Astrocyte (in vitro differentiated cells and primary cell): ENCODE data around the gene JAZF1. TPM values are rescaled to one million over a fixed set of nuclear protein-coding genes. Genes with fewer than 3 reads are reported as not detected.

Experiments
- DNase-seq: peaks from one replicate; pipeline ENCODE4 v3.0.0-alpha.2; 2010; ENCODE audit warnings: low read depth
- FAIRE-seq: peaks from 2 replicates; lab custom pipeline; 2011; peaks lifted over from hg19 to GRCh38; lab: Jason Lieb, UNC
- H2AFZ ChIP-seq: 2 replicates; pipeline ENCODE4 v1.6.0; 2012; ENCODE audit warnings: low read depth, low read length, inconsistent platforms
- H3K27ac ChIP-seq: 2 replicates; pipeline ENCODE4 v1.5.1; 2011; ENCODE audit warnings: low read depth, low read length, inconsistent platforms
- H3K27me3 ChIP-seq: 2 replicates; pipeline ENCODE4 v1.6.0; 2011; ENCODE audit warnings: low read length, inconsistent platforms; ENCODE audit not compliant: insufficient read depth
- H3K36me3 ChIP-seq: 2 replicates; pipeline ENCODE4 v1.5.1; 2011; ENCODE audit warnings: low read length, inconsistent platforms; ENCODE audit not compliant: insufficient read depth
- H3K4me1 ChIP-seq: 2 replicates; pipeline ENCODE4 v1.5.1; 2011; ENCODE audit warnings: low read length, inconsistent platforms; ENCODE audit not compliant: insufficient read depth
- H3K4me2 ChIP-seq: 2 replicates; pipeline ENCODE4 v1.6.0; 2012; ENCODE audit warnings: low read length, inconsistent platforms
- H3K4me3 ChIP-seq: 2 replicates; pipeline ENCODE4 v1.5.1; 2011; ENCODE audit warnings: low read depth, mild to moderate bottlenecking, low read length, inconsistent platforms; ENCODE audit not compliant: insufficient read depth
- H3K79me2 ChIP-seq: 2 replicates; pipeline ENCODE4 v1.6.0; 2012; ENCODE audit warnings: mild to moderate bottlenecking, low read length, inconsistent platforms; ENCODE audit not compliant: insufficient read depth
- H3K9ac ChIP-seq: 2 replicates; pipeline ENCODE4 v1.6.0; 2012; ENCODE audit warnings: mild to moderate bottlenecking, low read length, inconsistent platforms
- H3K9me3 ChIP-seq: 2 replicates; pipeline ENCODE4 v1.5.1; 2012; ENCODE audit warnings: low read depth, mild to moderate bottlenecking, low read length, inconsistent platforms; ENCODE audit not compliant: insufficient read depth
- H4K20me1 ChIP-seq: 2 replicates; pipeline ENCODE4 v1.6.0; 2012; ENCODE audit warnings: low read length, inconsistent platforms; ENCODE audit not compliant: insufficient read depth
- H3K27ac Mint-ChIP-seq: one replicate; pipeline ENCODE4 v1.8.0; 2021; ENCODE audit warnings: mild to moderate bottlenecking, mixed read lengths; ENCODE audit not compliant: unreplicated experiment
- H3K27me3 Mint-ChIP-seq: one replicate; pipeline ENCODE4 v1.8.0; 2021; ENCODE audit warnings: low read depth, mixed read lengths; ENCODE audit not compliant: unreplicated experiment
- H3K36me3 Mint-ChIP-seq: one replicate; pipeline ENCODE4 v1.8.0; 2021; ENCODE audit warnings: low read depth, mixed read lengths; ENCODE audit not compliant: unreplicated experiment
- H3K4me1 Mint-ChIP-seq: one replicate; pipeline ENCODE4 v1.8.0; 2021; ENCODE audit warnings: low read depth, mixed read lengths; ENCODE audit not compliant: unreplicated experiment
- H3K4me3 Mint-ChIP-seq: one replicate; pipeline ENCODE4 v1.8.0; 2021; ENCODE audit warnings: mild to moderate bottlenecking, moderate library complexity, mixed read lengths; ENCODE audit not compliant: unreplicated experiment
- H3K9me3 Mint-ChIP-seq: one replicate; pipeline ENCODE4 v1.8.0; 2021; ENCODE audit warnings: mild to moderate bottlenecking, mixed read lengths; ENCODE audit not compliant: unreplicated experiment
- CTCF ChIP-seq: IDR thresholded peaks from 2 replicates; pipeline ENCODE4 v1.5.1; 2011; ENCODE audit warnings: low read depth, mild to moderate bottlenecking, inconsistent platforms, low read length, moderate library complexity; ENCODE audit not compliant: insufficient read depth
- EZH2 ChIP-seq: IDR thresholded peaks from 2 replicates; pipeline ENCODE4 v1.6.1; 2012; ENCODE audit warnings: mild to moderate bottlenecking, low read length, inconsistent platforms; ENCODE audit not compliant: insufficient read depth
- total RNA-seq: library from RNA; stranded (reverse); gene quantifications from 2 replicates; pipeline ENCODE4 v1.2.1, GENCODE V29; 2021

The JAZF1 gene
- total RNA-seq, 1 donor from 2014 or later = 20.1 TPM

GRCh38 chr7:28136420-28136819, 44.2 kb downstream of the JAZF1 start:
- Histone ChIP-seq H3K79me2 (peaks cover 2% of the 10 kb centered on the region), H3K27me3 (no peaks in the 10 kb centered on the region), H3K4me2 (no peak overlapping the region), H3K9me3 (no peaks in the 10 kb centered on the region), H2AFZ (no peak overlapping the region), H3K27ac (no peak overlapping the region), H3K36me3 (no peaks in the 10 kb centered on the region), H4K20me1 (peaks cover 58% of the 10 kb centered on the region), H3K4me3 (no peak overlapping the region), H3K4me1 (peaks cover 13% of the 10 kb centered on the region), H3K9ac (no peak overlapping the region)
- DNase-seq = no peak
- TF ChIP-seq EZH2 (no peak), CTCF (no peak)
- no peak for FAIRE-seq
- Mint-ChIP-seq H3K36me3 (peaks cover 4% of the 10 kb centered on the region), H3K9me3 (no peaks in the 10 kb centered on the region), H3K4me1 (peaks cover 23% of the 10 kb centered on the region), H3K4me3 (no peak overlapping the region), H3K27ac (no peak overlapping the region), H3K27me3 (no peaks in the 10 kb centered on the region)

GRCh38 chr7:28135760-28136159, 44.8 kb downstream of the JAZF1 start:
- H3K36me3 ChIP-seq = no peaks in the 10 kb centered on the region
- peaks cover 13% of the 10 kb centered on the region for H3K4me1 ChIP-seq
- H4K20me1 ChIP-seq = peaks cover 52% of the 10 kb centered on the region
- no peaks in the 10 kb centered on the region for H3K9me3 ChIP-seq
- H3K27me3 ChIP-seq = no peaks in the 10 kb centered on the region
- TF ChIP-seq EZH2 = no peak
- TF ChIP-seq CTCF = no peak
- Mint-ChIP-seq H3K4me3 (no peak overlapping the region), H3K4me1 (peaks cover 21% of the 10 kb centered on the region), H3K36me3 (peaks cover 4% of the 10 kb centered on the region), H3K27me3 (no peaks in the 10 kb centered on the region), H3K27ac (no peak overlapping the region), H3K9me3 (no peaks in the 10 kb centered on the region)
- H2AFZ ChIP-seq = no peak overlapping the region
- peak; percentile 41 for FAIRE-seq
- no peak overlapping the region for H3K27ac ChIP-seq
- peaks cover 5% of the 10 kb centered on the region for H3K79me2 ChIP-seq
- H3K9ac ChIP-seq = no peak overlapping the region
- H3K4me2 ChIP-seq = no peak overlapping the region
- H3K4me3 ChIP-seq = no peak overlapping the region
- DNase-seq = no peak

GRCh38 chr7:28135315-28135714, 45.3 kb downstream of the JAZF1 start:
- peaks cover 10% of the 10 kb centered on the region for H3K79me2 ChIP-seq
- no peak for TF ChIP-seq EZH2
- no peak for TF ChIP-seq CTCF

More at GRCh38 chr7:28135315-28135714, 45.3 kb downstream of the JAZF1 start:
- Histone ChIP-seq H2AFZ (no peak overlapping the region), H3K4me2 (no peak overlapping the region), H3K4me1 (peaks cover 13% of the 10 kb centered on the region), H3K4me3 (no peak overlapping the region), H3K27me3 (no peaks in the 10 kb centered on the region), H3K27ac (no peak overlapping the region), H3K36me3 (no peaks in the 10 kb centered on the region), H4K20me1 (peaks cover 52% of the 10 kb centered on the region), H3K9ac (no peak overlapping the region), H3K9me3 (no peaks in the 10 kb centered on the region)
- Mint-ChIP-seq H3K27ac (no peak overlapping the region), H3K4me3 (no peak overlapping the region), H3K36me3 (peaks cover 4% of the 10 kb centered on the region), H3K4me1 (peaks cover 20% of the 10 kb centered on the region), H3K27me3 (no peaks in the 10 kb centered on the region), H3K9me3 (no peaks in the 10 kb centered on the region)
- no peak for DNase-seq
- FAIRE-seq = no peak
